ENCODE results near the gene ZNF831.

- TF ChIP-seq POLR2A (IDR thresholded peaks at IDR 0.05; ENCODE audit: low read depth, low read length): no peak
- TF ChIP-seq POLR2AphosphoS5 (IDR thresholded peaks at IDR 0.05; ENCODE audit: low read depth, low read length): no peak
- TF ChIP-seq TAF1 (IDR thresholded peaks at IDR 0.05; ENCODE audit: borderline replicate concordance, low read depth, low read length): no peak
Observed at GRCh38 chr20:59154317-59155013, 9.2 kb upstream of the ZNF831 start.
